ENCODE measurements around the gene UBE4B. TPM values are rescaled to one million over a fixed set of nuclear protein-coding genes. Genes with fewer than 3 reads are reported as not detected.

UBE4B gene
- total and polyA plus RNA-seq, 2 of the 4 experiments (the other 2 are of a cell fraction), result 26.5 to 39.3 TPM

DNA sequence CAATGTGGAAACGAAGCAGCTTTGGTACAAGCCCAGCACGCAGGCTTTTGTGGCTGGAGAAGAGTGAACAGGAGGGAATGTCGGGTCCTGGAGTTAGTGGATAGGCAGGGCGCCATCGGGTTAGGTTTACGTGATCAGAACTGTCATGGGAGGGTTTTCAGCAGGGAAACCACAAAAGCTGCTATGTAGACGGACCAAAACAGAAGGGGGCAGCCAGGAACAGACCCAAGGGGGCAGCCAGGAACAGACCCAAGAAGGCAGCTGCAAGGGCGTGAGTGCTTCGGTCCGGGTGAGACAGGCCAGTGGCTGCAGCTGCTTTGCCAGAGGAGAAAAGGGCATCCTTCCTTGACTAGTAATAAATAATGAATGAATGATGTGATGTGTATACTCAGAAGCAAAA lies 100.1 kb downstream of the UBE4B start:
- Histone ChIP-seq H3K4me1 (ENCODE audit: control insufficient read depth, insufficient read depth, low read length) (no peaks in the 10 kb centered on the region), H4K8ac (ENCODE audit: low read depth in 2 of 2, low read length in 2 of 2) (no peak overlapping the region), H3K27ac (ENCODE audit: insufficient read depth, low read length) (no peak overlapping the region), H4K20me1 (ENCODE audit: insufficient read depth, low read length) (no peaks in the 10 kb centered on the region), H3K36me3 (ENCODE audit: control insufficient read depth, insufficient read depth, low read length) (peaks cover 45% of the 10 kb centered on the region), H4K5ac (ENCODE audit: low read depth, low read length) (no peak overlapping the region), H3K4me2 (ENCODE audit: low read depth, low read length) (no peak overlapping the region), H2BK5ac (ENCODE audit: low read depth, low read length, poor library complexity, severe bottlenecking) (no peak overlapping the region), H3K56ac (ENCODE audit: extremely low read depth, insufficient read depth, low read length) (no peak overlapping the region), H3K14ac (replicated peaks; ENCODE audit: low read depth, low read length) (no peak overlapping the region), H2AK5ac (ENCODE audit: low read depth, low read length) (no peak overlapping the region), H2BK120ac (ENCODE audit: low read depth, low read length) (no peak overlapping the region), H2AK9ac (replicated peaks; ENCODE audit: low read depth, low read length, poor library complexity) (no peak overlapping the region), H3K79me1 (ENCODE audit: low read depth in 1 of 2, low read length in 2 of 2) (no peaks in the 10 kb centered on the region; a peak in 1 of 4 replicates), H3K9ac (ENCODE audit: low read depth, low read length) (no peak overlapping the region), H3K9me1 (ENCODE audit: insufficient read depth, low read length) (peaks cover 4% of the 10 kb centered on the region; the same call in 1 of the 2 replicates), H4K91ac (ENCODE audit: insufficient read depth, low read depth, low read length) (no peak overlapping the region), H2BK20ac (ENCODE audit: low read depth, low read length) (no peak overlapping the region), H3K23ac (ENCODE audit: low read depth, low read length) (no peak overlapping the region), H3K9me3 (ENCODE audit: control insufficient read depth, insufficient read depth, low read length) (no peaks in the 10 kb centered on the region), H2AFZ (replicated peaks; ENCODE audit: low read length, poor library complexity) (no peak overlapping the region), H3K18ac (ENCODE audit: low read depth, low read length) (no peak overlapping the region), H3K4ac (ENCODE audit: low read depth, low read length) (no peak overlapping the region), H3K4me3 (ENCODE audit: insufficient read depth, low read depth, low read length) (no peak overlapping the region), H3K27me3 (ENCODE audit: control insufficient read depth, insufficient read depth, low read length) (no peaks in the 10 kb centered on the region), H2BK15ac (ENCODE audit: low read depth, low read length) (no peak overlapping the region)
- BruUV-seq (replicated peaks), result no TSS peak
- dilution Hi-C loops (cut with HindIII; ENCODE audit: low sequenced_read_pairs, unreplicated experiment), result no loop called here
- no peak for TF ChIP-seq CHD1 (IDR thresholded peaks at IDR 0.05; ENCODE audit: low read depth, low read length)
- no peak for TF ChIP-seq NFE2L2 (IDR thresholded peaks at IDR 0.05; ENCODE audit: low read depth, low read length)
- no peak for TF ChIP-seq MXI1 (IDR thresholded peaks at IDR 0.05; ENCODE audit: borderline replicate concordance, low read depth, low read length)
- TF ChIP-seq, protein P1, sequence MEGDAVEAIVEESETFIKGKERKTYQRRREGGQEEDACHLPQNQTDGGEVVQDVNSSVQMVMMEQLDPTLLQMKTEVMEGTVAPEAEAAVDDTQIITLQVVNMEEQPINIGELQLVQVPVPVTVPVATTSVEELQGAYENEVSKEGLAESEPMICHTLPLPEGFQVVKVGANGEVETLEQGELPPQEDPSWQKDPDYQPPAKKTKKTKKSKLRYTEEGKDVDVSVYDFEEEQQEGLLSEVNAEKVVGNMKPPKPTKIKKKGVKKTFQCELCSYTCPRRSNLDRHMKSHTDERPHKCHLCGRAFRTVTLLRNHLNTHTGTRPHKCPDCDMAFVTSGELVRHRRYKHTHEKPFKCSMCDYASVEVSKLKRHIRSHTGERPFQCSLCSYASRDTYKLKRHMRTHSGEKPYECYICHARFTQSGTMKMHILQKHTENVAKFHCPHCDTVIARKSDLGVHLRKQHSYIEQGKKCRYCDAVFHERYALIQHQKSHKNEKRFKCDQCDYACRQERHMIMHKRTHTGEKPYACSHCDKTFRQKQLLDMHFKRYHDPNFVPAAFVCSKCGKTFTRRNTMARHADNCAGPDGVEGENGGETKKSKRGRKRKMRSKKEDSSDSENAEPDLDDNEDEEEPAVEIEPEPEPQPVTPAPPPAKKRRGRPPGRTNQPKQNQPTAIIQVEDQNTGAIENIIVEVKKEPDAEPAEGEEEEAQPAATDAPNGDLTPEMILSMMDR (conservative IDR thresholded peaks at IDR 0.05; ENCODE audit: low read depth, low read length), result no peak
- no peak for TF ChIP-seq ELK1 (IDR thresholded peaks at IDR 0.05; ENCODE audit: borderline replicate concordance, low read depth, low read length)
- no peak for TF ChIP-seq RCOR1 (IDR thresholded peaks at IDR 0.05; ENCODE audit: insufficient replicate concordance, low read length)
- no peak for TF ChIP-seq MAFK (IDR thresholded peaks at IDR 0.05; ENCODE audit: low read depth, low read length)
- TF ChIP-seq USF2 (IDR thresholded peaks at IDR 0.05; ENCODE audit: low read depth, low read length), result no peak
- no peak for TF ChIP-seq SMC3 (IDR thresholded peaks at IDR 0.05; ENCODE audit: low read depth, low read length)
- TF ChIP-seq BHLHE40 (IDR thresholded peaks at IDR 0.05; ENCODE audit: low read depth, low read length), result no peak
- ChIA-PET POLR2A (ENCODE audit: unreplicated experiment) (no interaction called here), CTCF (no interaction called here)
- in situ Hi-C loops (cut with MboI; ENCODE audit: low sequenced_read_pairs), result loop anchor here (25.0 kb wide), 1 partner anchor 171 kb away; no protein-coding TSS in a partner anchor
- 79% methylated on average over 7 of the region's 10 CpGs; no CpG with 5 or more reads in 1 of the 2 experiments for WGBS, 2 experiments (ENCODE audit: extremely low coverage in 2 of 2, insufficient read length in 1 of 2)
- no peak for DNase-seq
- intact Hi-C loops (cut with micrococcal nuclease), result no loop called here
- ATAC-seq (ENCODE audit: low read depth), result no peak
